Measurements from ENCODE around the gene ADAMTS7.
"Not testable (repeated sequence)": the region's sequence is repeated elsewhere in the genome, so short reads cannot be mapped to it uniquely, and the experiment has no call there.

- not testable (repeated sequence) for TF ChIP-seq POLR2A (IDR thresholded peaks at IDR 0.05; ENCODE audit: low read depth, low read length); POLR2AphosphoS5 (IDR thresholded peaks at IDR 0.05; ENCODE audit: insufficient read depth, low read depth, low read length); CTCF (IDR thresholded peaks at IDR 0.05; ENCODE audit: extremely low read depth in 1 of 2, insufficient read depth in 1 of 2, low read depth in 1 of 2, low read length in 2 of 2); JUN (IDR thresholded peaks at IDR 0.05; ENCODE audit: borderline replicate concordance, insufficient read depth, insufficient read length, low read depth); MAX (IDR thresholded peaks at IDR 0.05; ENCODE audit: insufficient read depth, insufficient read length); MYC (IDR thresholded peaks at IDR 0.05; ENCODE audit: low read depth, low read length); EZH2 (IDR thresholded peaks at IDR 0.05; ENCODE audit: borderline replicate concordance, low read depth, low read length, severe bottlenecking); GATA2 (IDR thresholded peaks at IDR 0.05; ENCODE audit: insufficient read depth, insufficient read length, low read depth, low read length); FOS (IDR thresholded peaks at IDR 0.05; ENCODE audit: borderline replicate concordance, insufficient read depth, low read length)
Observed at GRCh38 chr15:78754637-78755280, 56.5 kb downstream of the ADAMTS7 start.

All from endothelial cell of umbilical vein (primary cell).